Effector memory CD4-positive, alpha-beta T cell (primary cell): ENCODE measurements around the gene BRI3.

Source experiments
- DNase-seq, 3 donors: peaks; one replicate each; pipeline ENCODE4 v3.0.0-alpha.2; 2020
- H3K27ac ChIP-seq: 2 replicates; pipeline ENCODE4 v1.7.0; 2013; ENCODE audit warnings: mild to moderate bottlenecking, low read length, moderate library complexity; ENCODE audit not compliant: insufficient read depth, poor library complexity, severe bottlenecking
- H3K27me3 ChIP-seq: replicated peaks from 2 replicates; pipeline ENCODE4 v1.7.0; 2013; ENCODE audit warnings: mild to moderate bottlenecking, low read length; ENCODE audit not compliant: insufficient read depth, control insufficient read depth, poor library complexity, severe bottlenecking
- H3K36me3 ChIP-seq: 2 replicates; pipeline ENCODE4 v1.7.0; 2013; ENCODE audit warnings: mild to moderate bottlenecking, low read length, moderate library complexity; ENCODE audit not compliant: control insufficient read depth, insufficient read depth
- H3K4me1 ChIP-seq: 2 replicates; pipeline ENCODE4 v1.7.0; 2013; ENCODE audit warnings: low read length, mild to moderate bottlenecking; ENCODE audit not compliant: control insufficient read depth, insufficient read depth, poor library complexity, severe bottlenecking
- H3K4me3 ChIP-seq: 2 replicates; pipeline ENCODE4 v1.7.0; 2013; ENCODE audit warnings: low read length, low read depth, mild to moderate bottlenecking; ENCODE audit not compliant: insufficient read depth, poor library complexity, severe bottlenecking
- H3K9me3 ChIP-seq: 2 replicates; pipeline ENCODE4 v1.7.0; 2013; ENCODE audit warnings: mild to moderate bottlenecking, low read length, moderate library complexity; ENCODE audit not compliant: control insufficient read depth

BRI3 gene

DNA sequence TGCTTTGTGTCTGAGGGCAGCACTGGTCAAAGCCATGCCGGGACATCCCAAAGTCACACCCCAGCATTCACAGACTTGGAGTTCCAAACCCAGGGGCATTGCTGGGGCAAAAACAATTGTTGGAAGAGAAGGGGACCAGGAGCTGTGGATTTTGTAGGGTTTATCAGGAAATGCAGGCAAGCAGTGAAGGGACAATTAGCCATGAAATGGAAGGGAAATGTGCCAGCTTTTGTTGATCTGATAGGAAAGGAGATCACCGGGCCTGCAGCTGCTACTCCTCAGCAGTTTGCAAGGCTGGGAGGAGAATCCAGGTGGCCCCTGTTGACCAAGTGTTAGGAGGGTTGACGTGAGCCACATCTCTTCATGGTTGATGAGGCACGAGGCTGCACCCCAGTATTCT lies 2.5 kb upstream of the BRI3 start:
- Histone ChIP-seq H3K36me3 (no peaks in the 10 kb centered on the region), H3K4me1 (peaks cover 24% of the 10 kb centered on the region), H3K4me3 (no peak overlapping the region), H3K27ac (no peak overlapping the region), H3K27me3 (no peaks in the 10 kb centered on the region), H3K9me3 (no peaks in the 10 kb centered on the region)
- no peak for DNase-seq

DNA sequence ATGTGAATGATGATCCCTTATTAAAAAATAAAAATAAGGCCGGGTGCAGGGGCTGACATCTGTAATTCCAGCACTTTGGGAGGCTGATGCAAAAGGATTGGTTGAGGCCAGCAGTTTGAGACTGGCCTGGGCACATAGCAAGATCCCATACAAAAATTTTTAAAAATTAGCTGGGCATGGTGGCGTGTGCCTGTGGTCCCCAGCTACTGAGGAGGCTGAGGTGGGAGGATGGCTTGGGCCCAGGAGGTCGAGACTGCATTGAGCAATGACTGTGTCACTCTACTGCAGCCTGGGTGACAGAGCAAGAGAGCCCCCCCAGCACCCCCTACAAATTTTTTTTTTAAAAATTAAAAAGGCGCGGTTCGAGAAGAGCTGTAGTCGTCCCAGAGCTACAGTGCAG lies 1.2 kb upstream of the BRI3 start:
- no peaks in the 10 kb centered on the region for H3K9me3 ChIP-seq
- no peaks in the 10 kb centered on the region for H3K27me3 ChIP-seq
- H3K4me1 ChIP-seq, result peaks cover 28% of the 10 kb centered on the region
- H3K36me3 ChIP-seq, result no peaks in the 10 kb centered on the region
- H3K4me3 ChIP-seq, result peak overlapping the region; percentile 63
- peak overlapping the region; percentile 71 for H3K27ac ChIP-seq
- no peak for DNase-seq

DNA sequence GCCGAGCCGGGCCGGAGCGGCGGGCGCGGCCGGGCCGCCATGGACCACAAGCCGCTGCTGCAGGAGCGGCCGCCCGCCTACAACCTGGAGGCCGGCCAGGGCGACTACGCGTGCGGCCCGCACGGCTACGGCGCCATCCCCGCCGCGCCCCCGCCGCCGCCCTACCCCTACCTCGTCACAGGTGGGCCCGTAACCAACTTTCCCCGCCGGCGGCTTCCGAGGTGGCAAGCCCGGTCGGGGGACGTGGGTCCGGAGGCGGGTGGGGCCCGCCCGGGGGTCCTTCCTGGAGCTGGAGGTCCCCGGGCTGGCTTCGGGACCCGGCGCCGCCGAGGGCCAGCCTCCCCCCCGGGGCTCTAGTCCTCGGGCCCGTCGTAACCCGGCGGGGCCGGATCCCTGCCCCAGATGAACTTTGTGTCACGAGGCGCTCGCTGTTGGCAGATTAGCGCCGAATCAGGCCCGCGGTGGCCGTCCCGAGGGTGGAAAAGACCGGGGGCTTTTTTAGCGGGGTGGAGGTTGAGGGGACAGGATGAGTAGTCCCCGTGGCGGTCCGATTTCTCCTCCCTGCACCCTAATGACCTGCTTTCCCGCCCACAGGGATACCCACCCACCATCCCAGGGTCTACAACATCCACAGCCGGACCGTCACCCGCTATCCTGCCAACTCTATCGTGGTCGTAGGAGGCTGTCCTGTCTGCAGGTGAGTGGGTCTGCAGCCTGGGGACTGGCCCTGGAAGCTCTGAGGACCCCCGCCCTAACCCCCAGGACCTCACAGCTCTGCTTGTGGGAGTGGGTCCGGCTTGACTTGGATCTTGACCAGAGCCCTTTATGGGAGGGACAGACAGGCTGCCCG lies 496 bp downstream of the BRI3 start:
- Histone ChIP-seq H3K27me3 (no peaks in the 10 kb centered on the region), H3K9me3 (no peaks in the 10 kb centered on the region), H3K4me1 (peaks cover 28% of the 10 kb centered on the region), H3K27ac (peak overlapping the region; percentile 77), H3K4me3 (peak overlapping the region; percentile 89), H3K36me3 (no peaks in the 10 kb centered on the region)
- peak in 2 of 3 donors; percentile 29 to 39 for DNase-seq

DNA sequence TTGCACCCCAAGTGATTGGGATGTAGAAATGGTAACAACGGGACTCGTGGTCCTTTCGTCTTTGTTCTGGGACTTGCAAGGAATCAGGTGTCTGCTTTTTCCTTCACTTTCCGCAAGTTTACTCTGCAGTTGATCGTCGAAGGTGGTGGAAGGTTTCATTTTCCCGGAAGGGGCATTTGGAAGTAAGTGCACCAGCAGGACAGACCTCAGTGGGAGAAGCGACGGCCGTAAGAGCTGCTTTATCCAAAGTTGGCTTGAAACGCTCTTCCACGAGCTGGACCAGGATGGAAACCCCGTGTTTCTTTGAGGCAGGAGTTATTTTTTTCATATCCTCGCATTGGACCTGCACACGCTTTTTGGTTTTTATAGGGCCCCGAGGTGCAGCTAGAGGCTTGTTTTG lies 1.2 kb downstream of the BRI3 start:
- H3K9me3 ChIP-seq, result no peaks in the 10 kb centered on the region
- H3K27ac ChIP-seq, result peak overlapping the region; percentile 77
- peaks cover 28% of the 10 kb centered on the region for H3K4me1 ChIP-seq
- H3K27me3 ChIP-seq, result no peaks in the 10 kb centered on the region
- DNase-seq, result no peak
- H3K4me3 ChIP-seq, result peak overlapping the region; percentile 89
- H3K36me3 ChIP-seq, result no peaks in the 10 kb centered on the region

- H3K27me3 ChIP-seq, result no peaks in the 10 kb centered on the region
- no peak overlapping the region for H3K4me3 ChIP-seq
- no peaks in the 10 kb centered on the region for H3K36me3 ChIP-seq
- peaks cover 28% of the 10 kb centered on the region for H3K4me1 ChIP-seq
- no peak for DNase-seq
- no peaks in the 10 kb centered on the region for H3K9me3 ChIP-seq
- peak overlapping the region; percentile 77 for H3K27ac ChIP-seq
These were observed 1.8 kb downstream of the BRI3 start for GRCh38 chr7:98283127-98283886.

DNA sequence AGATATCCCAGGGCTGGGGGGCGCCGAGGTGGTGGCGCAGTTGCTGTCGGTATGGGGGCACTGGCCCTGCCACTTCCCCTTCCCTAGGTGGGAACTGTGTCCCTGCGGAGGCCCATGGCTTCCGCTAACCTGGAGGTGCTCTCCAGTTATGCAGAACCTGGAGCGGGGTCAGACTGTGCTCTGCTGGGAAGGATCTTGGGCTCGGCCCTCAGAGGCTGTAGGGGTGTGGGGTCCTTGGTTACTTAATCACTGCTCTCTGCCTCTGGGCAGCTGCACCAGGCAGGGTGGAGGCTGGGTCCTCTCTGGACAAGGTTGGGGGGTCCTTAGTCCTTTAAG lies 2.4 kb downstream of the BRI3 start:
- Histone ChIP-seq H3K4me3 (no peak overlapping the region), H3K27me3 (no peaks in the 10 kb centered on the region), H3K27ac (no peak overlapping the region), H3K4me1 (peaks cover 28% of the 10 kb centered on the region), H3K9me3 (no peaks in the 10 kb centered on the region), H3K36me3 (no peaks in the 10 kb centered on the region)
- no peak for DNase-seq

GRCh38 chr7:98284335-98285036 lies 3.0 kb downstream of the BRI3 start:
- H3K4me3 ChIP-seq, result no peak overlapping the region
- H3K4me1 ChIP-seq, result peaks cover 28% of the 10 kb centered on the region
- H3K9me3 ChIP-seq, result no peaks in the 10 kb centered on the region
- no peaks in the 10 kb centered on the region for H3K36me3 ChIP-seq
- H3K27me3 ChIP-seq, result no peaks in the 10 kb centered on the region
- no peak for DNase-seq
- no peak overlapping the region for H3K27ac ChIP-seq

DNA sequence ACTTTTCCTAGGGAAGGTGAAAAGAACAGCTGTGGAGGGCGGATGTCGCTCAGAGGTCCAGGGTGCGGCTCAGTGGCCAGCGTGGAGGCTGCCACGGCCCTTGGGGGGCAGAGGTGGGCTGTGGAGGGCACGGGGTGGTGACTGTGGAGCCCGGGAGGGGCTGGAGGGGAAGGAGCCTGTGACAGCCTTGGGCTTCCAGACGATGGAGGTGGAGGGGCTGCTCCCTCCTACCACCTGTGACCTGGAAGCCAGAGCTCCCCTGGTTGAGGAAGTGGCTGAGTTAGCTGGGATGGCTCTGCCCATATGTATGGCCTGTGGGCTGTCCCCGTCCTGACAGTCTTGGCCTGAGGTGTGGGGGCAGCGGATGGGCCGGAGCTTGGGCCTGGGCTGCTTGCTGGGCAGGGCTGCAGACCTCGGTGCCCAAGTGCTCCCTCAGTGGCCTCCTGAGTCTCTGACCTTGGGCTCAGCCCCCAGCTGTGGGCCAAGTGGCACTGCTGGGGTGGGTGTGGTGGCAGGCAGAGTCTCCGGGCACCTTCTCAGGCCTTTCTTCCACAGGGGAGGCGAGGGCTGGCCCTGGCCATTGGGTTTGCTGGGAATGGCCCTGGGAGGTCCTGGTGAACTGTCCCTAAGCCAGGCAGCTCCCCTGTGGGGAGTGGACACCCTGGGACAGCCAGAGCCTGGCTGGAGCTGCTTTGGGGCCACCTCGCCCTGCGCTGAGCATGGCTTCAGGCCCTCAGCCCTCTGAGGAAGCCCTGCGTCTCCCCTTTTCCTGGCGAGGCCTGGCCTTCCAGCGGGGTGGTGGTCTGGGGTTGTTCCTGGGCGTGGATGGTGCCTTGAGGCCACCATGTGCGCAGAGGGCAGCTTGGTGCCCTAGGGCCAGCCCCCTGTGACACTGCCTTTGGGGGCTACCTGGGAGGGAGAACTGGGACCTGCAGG lies 3.9 kb downstream of the BRI3 start:
- H3K27me3 ChIP-seq, result no peaks in the 10 kb centered on the region
- H3K36me3 ChIP-seq, result no peaks in the 10 kb centered on the region
- no peak for DNase-seq
- H3K4me3 ChIP-seq, result no peak overlapping the region
- no peaks in the 10 kb centered on the region for H3K9me3 ChIP-seq
- H3K27ac ChIP-seq, result no peak overlapping the region
- peaks cover 27% of the 10 kb centered on the region for H3K4me1 ChIP-seq

DNA sequence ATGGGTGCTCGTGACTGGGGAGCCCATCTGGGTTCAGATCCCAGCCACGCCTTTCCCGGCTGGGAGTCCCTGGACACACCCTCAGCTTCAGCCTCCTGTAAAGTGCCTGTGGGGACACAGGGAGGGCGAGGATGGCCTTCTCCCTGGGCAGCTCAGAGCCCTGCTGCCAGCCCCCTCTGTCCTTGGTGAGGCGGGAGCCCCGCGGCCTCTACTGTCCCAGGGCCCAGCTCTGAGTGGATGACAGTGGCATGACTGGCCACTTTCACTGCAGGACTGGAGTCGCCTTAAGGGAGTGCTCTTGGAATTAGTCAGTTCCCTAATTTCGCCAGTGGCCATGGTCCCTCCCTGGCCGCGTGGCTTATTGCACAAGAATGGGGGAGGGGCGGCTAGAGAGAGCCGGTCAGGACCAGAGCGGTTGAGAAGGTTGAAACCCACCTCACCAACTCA lies 4.6 kb downstream of the BRI3 start:
- no peak overlapping the region for H3K27ac ChIP-seq
- H3K27me3 ChIP-seq, result no peaks in the 10 kb centered on the region
- no peaks in the 10 kb centered on the region for H3K36me3 ChIP-seq
- DNase-seq, result no peak
- no peak overlapping the region for H3K4me3 ChIP-seq
- H3K4me1 ChIP-seq, result peaks cover 23% of the 10 kb centered on the region
- H3K9me3 ChIP-seq, result no peaks in the 10 kb centered on the region
